Lung (tissue), 12 donors: ENCODE data around the gene TMEM121. TPM values are rescaled to one million over a fixed set of nuclear protein-coding genes. Genes with fewer than 3 reads are reported as not detected.

ENCODE experiments used
- ATAC-seq: fragments of 200-7000 bp; cut with Tn5 transposase; one replicate; pipeline ENCODE4 v1.9.1; 2020; ENCODE audit warnings: moderate number of reproducible peaks; ENCODE audit not compliant: insufficient read depth, low FRiP score
- DNase-seq, 3 donors: peaks; one replicate each; pipeline ENCODE4 v3.0.0-alpha.2; 2013 to 2017
- H3K27ac ChIP-seq, 2 donors: one replicate each; pipeline ENCODE4 v1.5.1; 2013; ENCODE audit warnings: mild to moderate bottlenecking in 2 of 2, moderate library complexity in 2 of 2, control low read depth in 1 of 2, inconsistent platforms in 1 of 2, low read depth in 1 of 2, low read length in 1 of 2
- H3K27me3 ChIP-seq, 3 donors: one replicate each; pipeline ENCODE4 v1.5.1; 2013; ENCODE audit warnings: low read length in 2 of 3; ENCODE audit not compliant: control insufficient read depth in 3 of 3, insufficient read depth in 3 of 3
- H3K36me3 ChIP-seq, 4 donors: one replicate each; pipeline ENCODE4 v1.5.1; 2013; ENCODE audit warnings: low read length in 4 of 4, mild to moderate bottlenecking in 1 of 4, moderate library complexity in 1 of 4; ENCODE audit not compliant: control insufficient read depth in 4 of 4, insufficient read depth in 4 of 4
- H3K4me1 ChIP-seq, 5 donors: one replicate each; pipeline ENCODE4 v1.5.1; 2013; ENCODE audit warnings: low read length in 5 of 5, mild to moderate bottlenecking in 2 of 5, moderate library complexity in 1 of 5; ENCODE audit not compliant: control insufficient read depth in 5 of 5, insufficient read depth in 5 of 5
- H3K4me3 ChIP-seq: one replicate; pipeline ENCODE4 v1.5.1; 2013; ENCODE audit warnings: mild to moderate bottlenecking, control low read depth, moderate library complexity
- H3K9ac ChIP-seq, 2 donors: one replicate each; pipeline ENCODE4 v1.5.1; 2013; ENCODE audit warnings: low read length in 2 of 2, control low read depth in 1 of 2; ENCODE audit not compliant: insufficient read depth in 1 of 2
- H3K9me3 ChIP-seq, 4 donors: one replicate each; pipeline ENCODE4 v1.5.1; 2013; ENCODE audit warnings: low read length in 3 of 4, mild to moderate bottlenecking in 1 of 4, moderate library complexity in 1 of 4; ENCODE audit not compliant: control insufficient read depth in 4 of 4, insufficient read depth in 3 of 4
- CTCF ChIP-seq: IDR thresholded peaks from 2 replicates; pipeline ENCODE4 v1.5.1; 2012; ENCODE audit warnings: mild to moderate bottlenecking; ENCODE audit errors: control extremely low read depth, extremely low read depth
- WGBS, 2 donors: extraction: QIAGEN DNeasy Blood & Tissue Kit; methylation state at CpG; one replicate each; pipeline ENCODE4 v1.1.7; 2013; 5-methylcytosine and 5-hydroxymethylcytosine counted together
- polyA plus RNA-seq, 2 donors: library from polyadenylated mRNA; stranded (reverse); fragments of 200-250 nt; gene quantifications; one replicate each; pipeline ENCODE4 v1.2.1, GENCODE V29; 2013
- total RNA-seq, 2 donors: library from RNA; depleted of rRNA in 1 of 2; stranded (reverse); fragments of >200 nt in 1 of 2; gene quantifications; one replicate each; pipeline ENCODE4 v1.2.1, GENCODE V29; 2014 to 2021
- donor health status: control.
- donor health status: control.
- donor health status: Bipolar disorder and iron deficiency.
- donor health status: healthy.
- donor health status: DM: yes; HTN: yes; CAD: no.

Gene TMEM121
- total and polyA plus RNA-seq, 4 donors: 1.1 to 5.4 (median 2.8) TPM

GRCh38 chr14:105536051-105536450 lies 9.7 kb downstream of the TMEM121 start:
- peaks cover 0 to 3% (median 0%) of the 10 kb centered on the region in 4 donors for H3K9me3 ChIP-seq
- ATAC-seq: no peak
- H3K9ac ChIP-seq: no peak overlapping the region
- H3K27ac ChIP-seq: no peak overlapping the region
- peaks cover 0 to 5% (median 0%) of the 10 kb centered on the region in 5 donors for H3K4me1 ChIP-seq
- no peak for TF ChIP-seq CTCF
- WGBS, 2 donors: 72 to 79% methylated on average over 7 of the region's 7 CpGs
- no peak overlapping the region for H3K4me3 ChIP-seq
- peak in 1 of 3 donors; percentile 2 for DNase-seq
- no peaks in the 10 kb centered on the region for H3K36me3 ChIP-seq
- no peaks in the 10 kb centered on the region for H3K27me3 ChIP-seq

- no peak for TF ChIP-seq CTCF
- Histone ChIP-seq H3K4me3 (no peak overlapping the region), H3K9me3 (peaks cover 0 to 2% (median 0%) of the 10 kb centered on the region in 4 donors), H3K9ac (no peak overlapping the region), H3K27ac (no peak overlapping the region), H3K27me3 (no peaks in the 10 kb centered on the region), H3K36me3 (no peaks in the 10 kb centered on the region), H3K4me1 (peaks cover 0 to 5% (median 0%) of the 10 kb centered on the region in 5 donors)
- WGBS, 2 donors: 78 to 83% methylated on average over 34 of the region's 34 CpGs
- ATAC-seq (no peak), DNase-seq (no peak)
Observed at GRCh38 chr14:105536691-105537579, 10.6 kb downstream of the TMEM121 start.

DNA sequence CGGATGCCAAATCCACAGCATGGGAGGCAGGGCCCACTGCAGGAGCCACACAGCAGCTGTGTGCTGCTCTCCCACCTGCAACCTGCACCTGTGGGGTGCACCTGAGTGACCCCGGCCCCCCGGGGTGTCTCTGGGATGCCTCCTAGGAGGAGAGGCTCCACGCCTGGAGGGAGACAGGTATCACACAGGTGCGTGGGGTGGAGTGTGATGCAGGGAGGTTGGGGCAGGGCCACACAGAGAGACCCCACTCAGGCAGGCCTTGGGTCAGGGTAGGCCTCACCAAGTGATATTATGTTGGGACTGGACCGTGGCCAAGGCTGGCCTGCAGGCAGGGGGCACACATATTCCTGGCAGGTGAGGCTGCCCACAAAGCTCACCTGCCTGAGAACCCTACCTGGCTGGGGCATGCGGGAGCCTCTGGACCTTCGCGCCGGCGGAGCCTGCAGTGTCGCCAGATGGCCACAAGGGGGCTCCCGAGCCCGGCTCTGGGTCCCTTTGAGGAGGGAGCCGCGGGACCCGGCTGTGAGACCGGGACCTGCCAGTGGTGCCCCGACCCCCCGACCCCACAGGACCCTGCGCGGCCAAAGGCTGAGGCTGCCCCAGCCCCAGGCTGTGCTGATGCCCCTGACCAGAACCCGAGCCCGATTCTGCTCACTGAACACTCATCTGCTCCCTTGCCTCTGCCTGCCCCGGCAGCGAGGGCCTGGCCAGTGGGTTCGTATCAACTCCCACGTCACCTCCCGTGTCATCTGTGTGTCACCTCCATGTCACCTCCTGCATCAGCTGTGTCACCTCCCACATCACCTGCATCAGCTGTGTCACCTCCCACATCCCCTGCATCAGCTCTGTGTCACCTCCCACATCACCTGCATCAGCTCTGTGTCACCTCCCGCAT lies 11.4 kb downstream of the TMEM121 start:
- Histone ChIP-seq H3K9ac (no peak overlapping the region), H3K27ac (no peak overlapping the region), H3K4me1 (peaks cover 0 to 5% (median 0%) of the 10 kb centered on the region in 5 donors), H3K9me3 (no peaks in the 10 kb centered on the region), H3K27me3 (no peaks in the 10 kb centered on the region), H3K36me3 (no peaks in the 10 kb centered on the region), H3K4me3 (no peak overlapping the region)
- peak in 2 of 3 donors; percentile 31 to 42 for DNase-seq
- TF ChIP-seq CTCF: peak; percentile 49
- WGBS, 2 donors: 21 to 23% methylated on average over 28 to 30 of the region's 30 CpGs
- ATAC-seq: peak; percentile 59
